ENCODE measurements around the gene GSDME.

The GSDME gene

GRCh38 chr7:24757353-24758275, at the start of gene GSDME:
Gene GSDME (minus strand): TSS chr7:24757464. CDS start chr7:24749774, 7,690 bp downstream.
- TF ChIP-seq PPARA (CRISPR knock-in tag; IDR thresholded peaks at IDR 0.05; ENCODE audit: borderline replicate concordance) (no peak), ZFP3 (CRISPR knock-in tag; IDR thresholded peaks at IDR 0.05) (peak; percentile 18; the same call in 1 of the 2 replicates)
- TF ChIP-seq, protein P1, sequence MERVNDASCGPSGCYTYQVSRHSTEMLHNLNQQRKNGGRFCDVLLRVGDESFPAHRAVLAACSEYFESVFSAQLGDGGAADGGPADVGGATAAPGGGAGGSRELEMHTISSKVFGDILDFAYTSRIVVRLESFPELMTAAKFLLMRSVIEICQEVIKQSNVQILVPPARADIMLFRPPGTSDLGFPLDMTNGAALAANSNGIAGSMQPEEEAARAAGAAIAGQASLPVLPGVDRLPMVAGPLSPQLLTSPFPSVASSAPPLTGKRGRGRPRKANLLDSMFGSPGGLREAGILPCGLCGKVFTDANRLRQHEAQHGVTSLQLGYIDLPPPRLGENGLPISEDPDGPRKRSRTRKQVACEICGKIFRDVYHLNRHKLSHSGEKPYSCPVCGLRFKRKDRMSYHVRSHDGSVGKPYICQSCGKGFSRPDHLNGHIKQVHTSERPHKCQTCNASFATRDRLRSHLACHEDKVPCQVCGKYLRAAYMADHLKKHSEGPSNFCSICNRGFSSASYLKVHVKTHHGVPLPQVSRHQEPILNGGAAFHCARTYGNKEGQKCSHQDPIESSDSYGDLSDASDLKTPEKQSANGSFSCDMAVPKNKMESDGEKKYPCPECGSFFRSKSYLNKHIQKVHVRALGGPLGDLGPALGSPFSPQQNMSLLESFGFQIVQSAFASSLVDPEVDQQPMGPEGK (CRISPR knock-in tag; IDR thresholded peaks at IDR 0.05; ENCODE audit: borderline replicate concordance) = 0 out of 2 replicates have a peak, but pooled peaks have one; percentile 15
- ATAC-seq = peak; percentile 92

DNA sequence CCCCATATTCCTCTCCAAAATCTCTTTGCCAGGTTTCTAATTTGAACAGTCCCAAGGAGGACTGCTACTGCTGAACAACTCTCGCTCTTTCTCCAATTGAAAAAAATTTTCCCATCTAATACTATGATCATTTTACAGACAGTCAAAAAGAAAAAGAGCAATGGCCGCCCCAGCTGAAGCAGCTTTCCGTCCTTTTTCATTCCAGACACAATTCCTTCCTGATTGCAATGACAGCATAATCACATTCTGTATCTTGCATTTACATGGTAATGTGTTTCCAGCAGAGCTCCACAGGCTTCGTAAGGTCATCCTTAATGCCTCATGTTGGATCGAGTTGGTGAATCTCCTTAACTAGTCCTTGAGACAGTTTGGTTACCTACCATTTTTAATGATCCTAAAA, 45.0 kb upstream of the GSDME start:
- no peak for TF ChIP-seq CSRNP3 (CRISPR knock-in tag; IDR thresholded peaks at IDR 0.05)
- TF ChIP-seq POU6F1 (CRISPR knock-in tag; IDR thresholded peaks at IDR 0.05; ENCODE audit: borderline replicate concordance, low read depth) = no peak
- no peak for TF ChIP-seq ZNF70 (CRISPR knock-in tag; IDR thresholded peaks at IDR 0.05)
- no peak for TF ChIP-seq TCF4 (CRISPR knock-in tag; IDR thresholded peaks at IDR 0.05; ENCODE audit: borderline replicate concordance)
- no peak for TF ChIP-seq ARNTL (CRISPR knock-in tag; IDR thresholded peaks at IDR 0.05; ENCODE audit: borderline replicate concordance, low read depth)
- no peak for ATAC-seq

DNA sequence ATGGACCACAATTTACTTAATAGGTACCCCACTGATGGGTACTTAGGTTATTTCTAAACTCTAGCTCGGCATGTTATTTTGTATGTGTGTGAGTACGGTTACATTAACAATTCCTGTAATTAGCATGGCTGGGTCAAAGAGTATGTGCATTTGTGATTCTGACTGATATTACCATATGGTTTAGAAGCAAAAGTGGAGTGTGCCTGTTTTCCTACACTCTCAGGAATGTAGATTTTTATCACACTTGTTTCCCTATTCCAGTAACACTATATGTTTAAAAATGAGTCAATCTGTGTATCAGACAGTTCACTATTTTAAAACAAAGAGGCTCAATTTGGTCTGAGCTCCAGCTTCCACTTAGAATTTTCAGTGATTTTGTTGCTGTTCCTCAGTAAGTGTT, 44.6 kb upstream of the GSDME start:
- ATAC-seq = no peak
- TF ChIP-seq ESRRG (CRISPR knock-in tag; IDR thresholded peaks at IDR 0.05) (no peak), CSRNP3 (CRISPR knock-in tag; IDR thresholded peaks at IDR 0.05) (no peak), TCF4 (CRISPR knock-in tag; IDR thresholded peaks at IDR 0.05; ENCODE audit: borderline replicate concordance) (no peak), SNAI2 (CRISPR knock-in tag; IDR thresholded peaks at IDR 0.05) (no peak), POU6F1 (CRISPR knock-in tag; IDR thresholded peaks at IDR 0.05; ENCODE audit: borderline replicate concordance, low read depth) (no peak), ZNF70 (CRISPR knock-in tag; IDR thresholded peaks at IDR 0.05) (no peak), ZNF8 (CRISPR knock-in tag; IDR thresholded peaks at IDR 0.05) (no peak), ZFP3 (CRISPR knock-in tag; IDR thresholded peaks at IDR 0.05) (no peak), TOX (CRISPR knock-in tag; IDR thresholded peaks at IDR 0.05; ENCODE audit: borderline replicate concordance) (no peak), CREB5 (CRISPR knock-in tag; IDR thresholded peaks at IDR 0.05; ENCODE audit: low read depth) (no peak), RARB (CRISPR knock-in tag; IDR thresholded peaks at IDR 0.05) (no peak)
- TF ChIP-seq, protein P2, sequence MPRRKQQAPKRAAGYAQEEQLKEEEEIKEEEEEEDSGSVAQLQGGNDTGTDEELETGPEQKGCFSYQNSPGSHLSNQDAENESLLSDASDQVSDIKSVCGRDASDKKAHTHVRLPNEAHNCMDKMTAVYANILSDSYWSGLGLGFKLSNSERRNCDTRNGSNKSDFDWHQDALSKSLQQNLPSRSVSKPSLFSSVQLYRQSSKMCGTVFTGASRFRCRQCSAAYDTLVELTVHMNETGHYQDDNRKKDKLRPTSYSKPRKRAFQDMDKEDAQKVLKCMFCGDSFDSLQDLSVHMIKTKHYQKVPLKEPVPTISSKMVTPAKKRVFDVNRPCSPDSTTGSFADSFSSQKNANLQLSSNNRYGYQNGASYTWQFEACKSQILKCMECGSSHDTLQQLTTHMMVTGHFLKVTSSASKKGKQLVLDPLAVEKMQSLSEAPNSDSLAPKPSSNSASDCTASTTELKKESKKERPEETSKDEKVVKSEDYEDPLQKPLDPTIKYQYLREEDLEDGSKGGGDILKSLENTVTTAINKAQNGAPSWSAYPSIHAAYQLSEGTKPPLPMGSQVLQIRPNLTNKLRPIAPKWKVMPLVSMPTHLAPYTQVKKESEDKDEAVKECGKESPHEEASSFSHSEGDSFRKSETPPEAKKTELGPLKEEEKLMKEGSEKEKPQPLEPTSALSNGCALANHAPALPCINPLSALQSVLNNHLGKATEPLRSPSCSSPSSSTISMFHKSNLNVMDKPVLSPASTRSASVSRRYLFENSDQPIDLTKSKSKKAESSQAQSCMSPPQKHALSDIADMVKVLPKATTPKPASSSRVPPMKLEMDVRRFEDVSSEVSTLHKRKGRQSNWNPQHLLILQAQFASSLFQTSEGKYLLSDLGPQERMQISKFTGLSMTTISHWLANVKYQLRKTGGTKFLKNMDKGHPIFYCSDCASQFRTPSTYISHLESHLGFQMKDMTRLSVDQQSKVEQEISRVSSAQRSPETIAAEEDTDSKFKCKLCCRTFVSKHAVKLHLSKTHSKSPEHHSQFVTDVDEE (CRISPR knock-in tag; IDR thresholded peaks at IDR 0.05) = no peak

All from SK-N-SH treated with all-trans-retinoic acid at 6 μM for 48 hours (cell line).